Right lobe of liver (tissue), 4 donors: ENCODE measurements around the gene MEA1.

Experiments
- POLR2A ChIP-seq: fragments of 450-650 bp; IDR thresholded peaks from one replicate; pipeline ENCODE4 v1.6.1; 2017; ENCODE audit warnings: antibody characterized with exemption, mild to moderate bottlenecking
- TF ChIP-seq, protein P1 (sequence below), 4 donors: fragments of 200-600 bp in 3 of 4; fragments of 450-650 bp in 1 of 4; IDR thresholded peaks; one replicate each; pipeline versions ENCODE4 v1.5.1 to v1.8.0; 2016 to 2022; ENCODE audit warnings: antibody characterized with exemption in 4 of 4, mild to moderate bottlenecking in 2 of 4
- donor health status: DM: no; HTN: no; CAD: no.
- donor health status: DM: no; HTN: no; CAD: no.
- donor health status: DM: no; HTN: yes; CAD: no.

DNA sequence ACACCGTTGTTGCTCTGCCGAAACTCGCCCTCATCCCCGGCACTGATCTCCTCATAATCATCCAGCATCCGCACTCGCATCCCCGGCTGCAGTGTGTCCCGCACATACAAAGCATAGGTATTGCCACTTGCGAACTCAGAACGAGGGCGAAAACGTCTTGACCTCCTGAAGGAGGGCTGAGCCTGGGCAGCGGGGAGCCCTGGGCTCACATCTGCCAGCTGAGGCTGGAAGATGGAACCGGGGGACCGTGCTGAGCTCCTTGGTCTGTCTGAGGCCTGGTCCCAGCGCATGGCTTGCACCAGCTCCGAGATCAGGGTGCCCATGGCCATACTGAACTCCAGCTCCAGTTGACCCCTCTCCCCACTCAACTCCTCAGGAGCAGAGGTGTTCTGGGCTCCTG is 37.2 kb upstream of the MEA1 start:
- TF ChIP-seq POLR2A, result no peak
- TF ChIP-seq, protein P1, sequence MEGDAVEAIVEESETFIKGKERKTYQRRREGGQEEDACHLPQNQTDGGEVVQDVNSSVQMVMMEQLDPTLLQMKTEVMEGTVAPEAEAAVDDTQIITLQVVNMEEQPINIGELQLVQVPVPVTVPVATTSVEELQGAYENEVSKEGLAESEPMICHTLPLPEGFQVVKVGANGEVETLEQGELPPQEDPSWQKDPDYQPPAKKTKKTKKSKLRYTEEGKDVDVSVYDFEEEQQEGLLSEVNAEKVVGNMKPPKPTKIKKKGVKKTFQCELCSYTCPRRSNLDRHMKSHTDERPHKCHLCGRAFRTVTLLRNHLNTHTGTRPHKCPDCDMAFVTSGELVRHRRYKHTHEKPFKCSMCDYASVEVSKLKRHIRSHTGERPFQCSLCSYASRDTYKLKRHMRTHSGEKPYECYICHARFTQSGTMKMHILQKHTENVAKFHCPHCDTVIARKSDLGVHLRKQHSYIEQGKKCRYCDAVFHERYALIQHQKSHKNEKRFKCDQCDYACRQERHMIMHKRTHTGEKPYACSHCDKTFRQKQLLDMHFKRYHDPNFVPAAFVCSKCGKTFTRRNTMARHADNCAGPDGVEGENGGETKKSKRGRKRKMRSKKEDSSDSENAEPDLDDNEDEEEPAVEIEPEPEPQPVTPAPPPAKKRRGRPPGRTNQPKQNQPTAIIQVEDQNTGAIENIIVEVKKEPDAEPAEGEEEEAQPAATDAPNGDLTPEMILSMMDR (IDR thresholded peaks at IDR 0.05), result no peak
